Measurements from ENCODE around the gene PARD3B. TPM values are rescaled to one million over a fixed set of nuclear protein-coding genes. Genes with fewer than 3 reads are reported as not detected.

Gene PARD3B
- total and polyA plus RNA-seq, 2 of the 8 experiments (the other 6 are each of a cell fraction or from before 2014, with no cell fraction given): 1.2 to 5.7 TPM

DNA sequence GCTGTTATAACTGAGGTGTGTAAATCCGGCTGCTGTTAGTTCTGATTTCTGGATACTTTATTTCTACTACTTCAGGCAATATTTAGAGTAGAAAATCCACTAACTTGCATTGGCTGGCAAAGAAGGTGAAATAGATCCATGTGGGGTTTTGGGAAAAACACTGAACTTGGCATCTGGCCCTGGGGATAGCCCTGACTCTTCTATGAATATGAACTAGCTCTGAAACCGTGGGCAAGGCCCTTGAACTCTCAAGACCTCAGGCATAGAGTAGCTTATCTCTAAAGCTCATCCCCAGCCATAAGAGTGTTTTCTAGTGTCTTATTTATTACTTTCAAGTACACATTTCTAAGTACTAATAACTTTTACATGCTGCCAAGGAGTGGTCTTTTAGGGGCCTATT, 25.8 kb downstream of the PARD3B start:
- POLR2A ChIA-PET (ENCODE audit: partially characterized antibody): no interaction called here
- H2BK15ac ChIP-seq (ENCODE audit: low read length): no peak overlapping the region
- no peak overlapping the region for H3K9ac ChIP-seq (replicated peaks in 1 of 4; ENCODE audit: extremely low read depth in 1 of 4, low read depth in 3 of 4, low read length in 3 of 4)
- H3K23ac ChIP-seq (ENCODE audit: insufficient read length): no peak overlapping the region
- H3K4me1 ChIP-seq (replicated peaks in 1 of 4; ENCODE audit: control insufficient read depth in 3 of 4, insufficient read depth in 4 of 4, low read length in 3 of 4): no peaks in the 10 kb centered on the region
- TF ChIP-seq NRF1 (IDR thresholded peaks at IDR 0.05; ENCODE audit: low read depth, low read length) (no peak), TAF7 (optimal IDR thresholded peaks at IDR 0.05; ENCODE audit: borderline replicate concordance, low read depth, low read length) (no peak), GABPA (IDR thresholded peaks at IDR 0.05; ENCODE audit: borderline replicate concordance, insufficient read depth, low read length) (no peak), SAP30 (IDR thresholded peaks at IDR 0.05; ENCODE audit: insufficient read depth, insufficient replicate concordance, low read length) (no peak), BCL11A (IDR thresholded peaks at IDR 0.05; ENCODE audit: low read depth in 2 of 2, low read length in 2 of 2) (no peak)
- TF ChIP-seq, protein P1, sequence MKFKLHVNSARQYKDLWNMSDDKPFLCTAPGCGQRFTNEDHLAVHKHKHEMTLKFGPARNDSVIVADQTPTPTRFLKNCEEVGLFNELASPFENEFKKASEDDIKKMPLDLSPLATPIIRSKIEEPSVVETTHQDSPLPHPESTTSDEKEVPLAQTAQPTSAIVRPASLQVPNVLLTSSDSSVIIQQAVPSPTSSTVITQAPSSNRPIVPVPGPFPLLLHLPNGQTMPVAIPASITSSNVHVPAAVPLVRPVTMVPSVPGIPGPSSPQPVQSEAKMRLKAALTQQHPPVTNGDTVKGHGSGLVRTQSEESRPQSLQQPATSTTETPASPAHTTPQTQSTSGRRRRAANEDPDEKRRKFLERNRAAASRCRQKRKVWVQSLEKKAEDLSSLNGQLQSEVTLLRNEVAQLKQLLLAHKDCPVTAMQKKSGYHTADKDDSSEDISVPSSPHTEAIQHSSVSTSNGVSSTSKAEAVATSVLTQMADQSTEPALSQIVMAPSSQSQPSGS (IDR thresholded peaks at IDR 0.05; ENCODE audit: low read length): no peak
- H3K4me2 ChIP-seq (ENCODE audit: insufficient read depth in 1 of 2, low read depth in 2 of 2, low read length in 2 of 2): no peak overlapping the region
- H4K8ac ChIP-seq (ENCODE audit: extremely low read depth, insufficient read depth, low read length): no peak overlapping the region
- no peaks in the 10 kb centered on the region for H3K36me3 ChIP-seq (ENCODE audit: control insufficient read depth in 2 of 4, insufficient read depth in 4 of 4, low read length in 3 of 4)
- no peaks in the 10 kb centered on the region for H3K79me2 ChIP-seq (ENCODE audit: control insufficient read depth in 1 of 2, insufficient read depth in 2 of 2, low read length in 2 of 2)
- H3K27me3 ChIP-seq (replicated peaks in 1 of 4; ENCODE audit: control insufficient read depth in 3 of 4, extremely low read depth in 1 of 4, insufficient read depth in 3 of 4, low read length in 3 of 4): no peaks in the 10 kb centered on the region
- no peak overlapping the region for H3K27ac ChIP-seq (ENCODE audit: low read depth, low read length)
- H3K4me3 ChIP-seq (ENCODE audit: extremely low read depth in 1 of 4, insufficient read depth in 2 of 4, low read depth in 3 of 4, low read length in 4 of 4): no peak overlapping the region
- 89% methylated on average over 2 of the region's 2 CpGs; no CpG with 5 or more reads in 1 of the 2 experiments for WGBS, 2 experiments (ENCODE audit: extremely low coverage in 1 of 2, insufficient coverage in 1 of 2, insufficient read length in 1 of 2, insufficient replicate concordance in 2 of 2, low coverage in 1 of 2, low lambda C conversion rate in 2 of 2, missing lambda C conversion rate in 1 of 2)
- no peaks in the 10 kb centered on the region for H3K79me1 ChIP-seq (ENCODE audit: low read depth, low read length)
- no peak overlapping the region for H3K4ac ChIP-seq (replicated peaks; ENCODE audit: insufficient read length, low read depth, low read length)
- H4K91ac ChIP-seq (replicated peaks; ENCODE audit: insufficient read length, low read length): no peak overlapping the region
- H2BK5ac ChIP-seq (ENCODE audit: low read depth, low read length): no peak overlapping the region
- no peak overlapping the region for H2BK120ac ChIP-seq (replicated peaks; ENCODE audit: low read depth, low read length)
- no peaks in the 10 kb centered on the region for H4K20me1 ChIP-seq (replicated peaks in 1 of 2; ENCODE audit: control insufficient read depth in 1 of 2, insufficient read depth in 2 of 2, low read length in 2 of 2)
- H3K9me3 ChIP-seq (ENCODE audit: insufficient read depth in 2 of 2, low read depth in 1 of 2, low read length in 1 of 2): no peaks in the 10 kb centered on the region
- H2BK20ac ChIP-seq (ENCODE audit: low read length): no peak overlapping the region
- H2AFZ ChIP-seq (ENCODE audit: low read length): no peak overlapping the region
- DNase-seq (ENCODE audit: low read depth in 1 of 2, low spot score in 2 of 2) (no peak), FAIRE-seq (no peak)
- no peak overlapping the region for H4K5ac ChIP-seq (ENCODE audit: insufficient read length, low read depth, low read length)
- no peak overlapping the region for H3K18ac ChIP-seq (ENCODE audit: extremely low read depth, low read length)
- no peak overlapping the region for H2AK5ac ChIP-seq (ENCODE audit: low read depth, low read length)
- H3K14ac ChIP-seq (ENCODE audit: insufficient read length): no peak overlapping the region
- no peaks in the 10 kb centered on the region for H3K23me2 ChIP-seq (ENCODE audit: low read depth, low read length)
- no peak overlapping the region for H2BK12ac ChIP-seq (ENCODE audit: low read depth, low read length)
- CTCF ChIA-PET (ENCODE audit: partially characterized antibody): interaction anchor here (1.4 kb wide), 1 partner anchor 393 kb away, joined by 3 read pairs; no protein-coding TSS in a partner anchor
- no peak overlapping the region for H3K56ac ChIP-seq (replicated peaks; ENCODE audit: insufficient read length, low read depth, low read length)

Measured in H1 (cell line).